Body of pancreas (tissue), 4 donors: ENCODE results near the gene LCK.
A peak's percentile ranks its signal among the peaks of the same experiment; 100 is the strongest.

Experiments
- POLR2A ChIP-seq, 3 donors: fragments of 450-650 bp; IDR thresholded peaks; one replicate each; pipeline ENCODE4 v1.6.1; 2016; ENCODE audit warnings: antibody characterized with exemption in 3 of 3, mild to moderate bottlenecking in 2 of 3
- TF ChIP-seq, protein P1 (sequence below), 7 experiments: fragments of 450-650 bp in 4 of 7; fragments of 200-600 bp in 3 of 7; sonication (generic) in 3 of 7; IDR thresholded peaks; one replicate each; pipeline ENCODE4 v1.5.1; 2016 to 2019; ENCODE audit warnings: antibody characterized with exemption in 7 of 7

DNA sequence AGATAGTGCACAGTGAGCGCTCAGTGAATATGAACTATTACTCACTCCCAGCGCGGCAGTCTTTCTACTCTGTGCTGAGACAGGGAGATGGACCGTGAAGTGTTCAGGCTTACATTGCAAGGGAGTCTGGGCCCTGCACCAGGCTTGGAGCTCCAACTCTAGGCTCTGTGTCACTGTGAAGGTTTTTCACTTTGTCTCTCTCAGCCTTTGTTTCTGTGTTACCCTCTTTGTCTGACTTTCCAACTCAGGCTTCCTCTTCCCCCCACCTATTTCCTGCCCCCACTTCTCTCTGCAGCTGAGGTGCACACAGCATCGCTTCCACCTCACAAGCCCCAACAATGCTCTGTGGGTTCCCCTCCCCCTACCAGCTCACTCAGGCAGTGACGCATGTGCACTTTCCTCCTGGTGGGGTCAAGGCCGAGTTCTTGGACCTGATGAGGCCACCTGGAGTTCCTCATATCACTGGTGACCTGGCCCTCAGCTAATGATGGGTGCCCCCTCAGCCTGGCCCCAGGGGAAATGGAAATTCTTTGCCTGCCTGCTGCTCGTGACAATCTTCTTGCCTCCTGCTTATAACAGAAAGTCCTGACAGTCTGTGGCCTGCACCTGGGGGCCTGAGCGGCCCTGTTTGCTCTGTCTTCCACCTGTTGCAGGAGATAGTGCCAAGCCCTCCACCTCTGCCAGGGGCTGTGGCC is 1.1 kb upstream of the LCK start:
- TF ChIP-seq, protein P1, sequence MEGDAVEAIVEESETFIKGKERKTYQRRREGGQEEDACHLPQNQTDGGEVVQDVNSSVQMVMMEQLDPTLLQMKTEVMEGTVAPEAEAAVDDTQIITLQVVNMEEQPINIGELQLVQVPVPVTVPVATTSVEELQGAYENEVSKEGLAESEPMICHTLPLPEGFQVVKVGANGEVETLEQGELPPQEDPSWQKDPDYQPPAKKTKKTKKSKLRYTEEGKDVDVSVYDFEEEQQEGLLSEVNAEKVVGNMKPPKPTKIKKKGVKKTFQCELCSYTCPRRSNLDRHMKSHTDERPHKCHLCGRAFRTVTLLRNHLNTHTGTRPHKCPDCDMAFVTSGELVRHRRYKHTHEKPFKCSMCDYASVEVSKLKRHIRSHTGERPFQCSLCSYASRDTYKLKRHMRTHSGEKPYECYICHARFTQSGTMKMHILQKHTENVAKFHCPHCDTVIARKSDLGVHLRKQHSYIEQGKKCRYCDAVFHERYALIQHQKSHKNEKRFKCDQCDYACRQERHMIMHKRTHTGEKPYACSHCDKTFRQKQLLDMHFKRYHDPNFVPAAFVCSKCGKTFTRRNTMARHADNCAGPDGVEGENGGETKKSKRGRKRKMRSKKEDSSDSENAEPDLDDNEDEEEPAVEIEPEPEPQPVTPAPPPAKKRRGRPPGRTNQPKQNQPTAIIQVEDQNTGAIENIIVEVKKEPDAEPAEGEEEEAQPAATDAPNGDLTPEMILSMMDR (IDR thresholded peaks at IDR 0.05), result no peak
- TF ChIP-seq POLR2A (IDR thresholded peaks at IDR 0.05), result peak in 1 of 3 donors; percentile 16
